ENCODE results near the gene MEAF6.
"Not testable (repeated sequence)": the region's sequence is repeated elsewhere in the genome, so short reads cannot be mapped to it uniquely, and the experiment has no call there.

The MEAF6 gene

GRCh38 chr1:37532418-37533156 lies 18.0 kb upstream of the MEAF6 start:
- not testable (repeated sequence) for DNase-seq (ENCODE audit: low read depth in 3 of 3)

GRCh38 chr1:37529888-37530287 lies 15.3 kb upstream of the MEAF6 start:
- DNase-seq (ENCODE audit: low read depth in 3 of 3): not testable (repeated sequence)

GRCh38 chr1:37519613-37520012 lies 5.0 kb upstream of the MEAF6 start:
- DNase-seq (ENCODE audit: low read depth in 3 of 3): no peak

GRCh38 chr1:37518929-37519328 lies 4.4 kb upstream of the MEAF6 start:
- DNase-seq (ENCODE audit: low read depth in 3 of 3): peak in 1 of 3 experiments; percentile 35

- DNase-seq (ENCODE audit: low read depth in 3 of 3): not testable (repeated sequence)
Observed at GRCh38 chr1:37518241-37518640, 3.7 kb upstream of the MEAF6 start.

GRCh38 chr1:37517569-37517968 lies 3.0 kb upstream of the MEAF6 start:
- DNase-seq (ENCODE audit: low read depth in 3 of 3): no peak

- no peak for DNase-seq (ENCODE audit: low read depth in 3 of 3)
Observed at GRCh38 chr1:37515185-37516034, 844 bp upstream of the MEAF6 start.

GRCh38 chr1:37513795-37514349 lies 694 bp downstream of the MEAF6 start:
- DNase-seq (ENCODE audit: low read depth in 3 of 3): peak; percentile 22 to 68 (median 54)

GRCh38 chr1:37509181-37509580 lies 5.4 kb downstream of the MEAF6 start:
- DNase-seq (ENCODE audit: low read depth in 3 of 3): no peak

GRCh38 chr1:37506740-37507139 lies 7.8 kb downstream of the MEAF6 start:
- DNase-seq (ENCODE audit: low read depth in 3 of 3): no peak

- not testable (repeated sequence) for DNase-seq (ENCODE audit: low read depth in 3 of 3)
Observed at GRCh38 chr1:37502791-37503190, 11.8 kb downstream of the MEAF6 start.

- DNase-seq (ENCODE audit: low read depth in 3 of 3): no peak
Observed at GRCh38 chr1:37502104-37502503, 12.5 kb downstream of the MEAF6 start.

- DNase-seq (ENCODE audit: low read depth in 3 of 3): no peak
Observed at GRCh38 chr1:37501661-37502060, 12.9 kb downstream of the MEAF6 start.

GRCh38 chr1:37498872-37499617 lies 15.5 kb downstream of the MEAF6 start:
- no peak for DNase-seq (ENCODE audit: low read depth in 3 of 3)

- DNase-seq (ENCODE audit: low read depth in 3 of 3): no peak
Observed at GRCh38 chr1:37497832-37498231, 16.7 kb downstream of the MEAF6 start.

GRCh38 chr1:37495875-37496274 lies 18.7 kb downstream of the MEAF6 start:
- no peak for DNase-seq (ENCODE audit: low read depth in 3 of 3)

- DNase-seq (ENCODE audit: low read depth in 3 of 3): no peak
Observed at GRCh38 chr1:37493336-37494098, 21.0 kb downstream of the MEAF6 start.

GRCh38 chr1:37487619-37487984 lies 27.0 kb downstream of the MEAF6 start:
- no peak for DNase-seq (ENCODE audit: low read depth in 3 of 3)

GRCh38 chr1:37486680-37487618 lies 27.6 kb downstream of the MEAF6 start:
- peak; percentile 61 to 71 (median 62) for DNase-seq (ENCODE audit: low read depth in 3 of 3)

Measured in stimulated activated CD4-positive, alpha-beta T cell treated with anti-CD3 and anti-CD28 coated beads, TNF-alpha, amount 100 ng/mL, for 24 hours (primary cell).